T47D (cell line): ENCODE data around the gene C3orf18.
A peak's percentile ranks its signal among the peaks of the same experiment; 100 is the strongest.

ENCODE experiments used
- DNase-seq, 2 experiments: peaks; one replicate each; pipeline versions ENCODE4 v3.0.0 to v3.0.0-alpha.2; 2011 to 2012; ENCODE audit warnings: low read depth in 1 of 2, low spot score in 1 of 2
- JUND ChIP-seq: IDR thresholded peaks from 2 replicates; pipeline ENCODE4 v1.6.1; 2012; ENCODE audit warnings: low read depth
- in situ Hi-C: cut with HindIII; loops from 2 replicates; pipeline ENCODE4 v1.10.0; 2016; ENCODE audit warnings: low sequenced_read_pairs, low pct_unique_long_range_greater_than_20kb

C3orf18 gene

DNA sequence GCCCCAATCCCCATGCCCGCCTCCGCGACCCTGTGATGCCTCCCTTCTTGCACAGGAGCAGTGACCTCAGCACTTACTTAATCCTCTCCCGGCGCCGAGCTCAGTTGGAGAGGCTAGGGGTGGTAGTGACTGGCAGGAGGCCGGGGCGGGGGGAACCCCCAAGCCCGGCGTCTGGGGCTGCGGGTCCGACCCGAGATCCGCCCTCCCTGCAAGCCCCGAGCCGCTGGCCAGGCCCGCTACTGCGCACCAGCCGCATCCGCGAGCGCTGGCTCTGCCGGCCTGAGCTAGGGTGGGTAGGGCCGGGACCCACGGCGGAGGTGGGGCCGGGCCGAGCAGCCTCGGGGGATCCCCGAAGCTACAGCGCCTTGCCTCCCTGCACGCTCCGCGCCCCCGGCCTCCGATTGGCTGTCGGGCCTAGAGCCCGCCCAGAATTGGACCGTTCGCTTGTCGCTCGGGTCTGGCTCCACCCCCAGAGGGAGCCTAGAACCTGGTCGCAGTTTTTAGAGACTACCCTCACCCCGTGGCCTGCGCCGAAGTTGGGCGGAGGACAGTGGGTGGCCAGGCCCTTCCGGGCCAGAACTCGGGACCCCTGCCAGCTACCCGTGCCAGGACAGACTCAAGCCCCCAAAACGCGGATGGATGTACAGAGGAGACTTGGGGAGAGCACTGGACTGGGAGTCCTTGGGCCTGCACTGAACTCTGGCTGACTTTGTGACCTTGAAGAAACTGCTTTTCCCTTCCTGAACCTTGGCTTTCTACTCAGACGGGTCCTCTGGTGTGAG lies at the start of gene C3orf18:
TSS of gene C3orf18 (minus strand) at position 362 of the 782 bp plus-strand sequence. CDS start 2,048 bp downstream, outside the sequence.
- in situ Hi-C loops, result no loop called here
- peak; percentile 72 to 96 for DNase-seq
- no peak for TF ChIP-seq JUND

DNA sequence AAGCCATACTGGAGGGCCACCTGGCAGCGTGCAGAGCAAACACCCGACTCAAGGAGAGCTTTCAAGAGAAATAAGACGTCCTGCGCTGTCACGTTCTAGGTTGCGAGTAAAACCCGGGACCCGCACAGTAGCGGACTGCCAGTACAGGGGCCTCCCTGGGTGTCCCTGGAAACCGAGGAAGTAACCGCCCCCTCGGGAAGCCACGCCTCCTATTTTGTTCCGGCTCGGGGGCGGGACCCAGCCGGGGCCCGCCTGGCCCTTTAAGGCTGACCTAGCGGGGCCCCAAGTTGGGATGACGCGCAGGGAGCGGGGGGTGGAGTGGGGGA lies 49.2 kb upstream of the C3orf18 start:
- in situ Hi-C loops, result no loop called here
- TF ChIP-seq JUND, result no peak
- DNase-seq, result peak; percentile 76 to 92

DNA sequence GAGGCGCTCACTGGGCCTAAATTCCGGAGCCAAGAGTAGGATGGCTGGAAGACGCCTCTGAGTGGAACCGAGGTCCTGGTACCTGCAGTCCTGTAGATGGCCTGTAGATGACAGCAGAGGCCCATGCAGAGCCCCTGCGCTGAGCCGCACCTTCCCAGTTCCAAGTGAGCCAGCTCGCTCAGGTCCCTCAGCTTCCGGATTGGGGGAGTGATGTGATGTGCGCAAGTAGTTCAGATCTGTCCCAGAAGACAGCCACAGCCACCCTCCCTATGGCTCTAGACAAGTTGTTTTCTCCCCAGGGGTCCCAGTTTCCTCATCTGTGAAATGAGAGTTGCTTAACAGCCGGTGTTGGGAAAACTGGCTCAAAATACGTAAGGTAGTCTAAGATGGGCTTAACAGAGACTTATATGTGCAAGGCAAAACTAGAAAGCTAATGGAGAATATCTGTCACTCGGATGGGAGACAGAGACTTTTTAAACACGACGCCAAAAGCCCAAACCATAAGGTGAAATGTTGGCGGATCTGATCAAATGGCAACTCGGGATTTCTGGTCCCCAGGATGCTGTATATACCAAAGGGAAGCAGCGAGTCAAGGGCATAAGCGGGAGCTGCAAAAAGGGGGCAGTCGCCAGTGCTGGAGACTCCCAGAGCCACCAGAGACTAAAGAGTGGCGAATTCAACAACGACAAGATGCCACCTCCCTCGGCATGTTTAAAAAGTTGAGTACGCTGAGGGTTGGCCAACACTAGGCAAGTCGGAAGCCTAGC lies 48.6 kb upstream of the C3orf18 start:
- TF ChIP-seq JUND, result no peak
- in situ Hi-C loops, result no loop called here
- peak; percentile 74 to 85 for DNase-seq

DNA sequence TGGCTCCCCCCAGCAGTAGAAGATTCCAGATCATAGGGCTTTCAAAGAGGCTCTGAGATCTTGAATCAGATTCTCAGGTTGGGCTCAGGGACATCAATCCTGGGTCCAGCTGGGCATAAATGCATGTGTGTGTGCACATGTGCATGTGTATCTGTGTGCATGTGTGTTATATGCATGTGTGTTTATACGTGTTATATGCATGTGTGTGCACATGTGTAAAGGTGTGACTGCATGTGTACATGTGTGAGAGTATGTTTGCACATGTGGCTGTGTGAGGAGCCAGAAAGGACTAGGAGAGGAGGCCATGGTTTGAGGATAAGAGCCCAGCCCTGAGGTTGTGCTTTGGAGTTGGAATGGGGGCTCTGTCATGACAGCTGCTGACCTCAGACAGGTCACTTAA lies 47.6 kb upstream of the C3orf18 start:
- no peak for TF ChIP-seq JUND
- in situ Hi-C loops, result no loop called here
- DNase-seq, result no peak

DNA sequence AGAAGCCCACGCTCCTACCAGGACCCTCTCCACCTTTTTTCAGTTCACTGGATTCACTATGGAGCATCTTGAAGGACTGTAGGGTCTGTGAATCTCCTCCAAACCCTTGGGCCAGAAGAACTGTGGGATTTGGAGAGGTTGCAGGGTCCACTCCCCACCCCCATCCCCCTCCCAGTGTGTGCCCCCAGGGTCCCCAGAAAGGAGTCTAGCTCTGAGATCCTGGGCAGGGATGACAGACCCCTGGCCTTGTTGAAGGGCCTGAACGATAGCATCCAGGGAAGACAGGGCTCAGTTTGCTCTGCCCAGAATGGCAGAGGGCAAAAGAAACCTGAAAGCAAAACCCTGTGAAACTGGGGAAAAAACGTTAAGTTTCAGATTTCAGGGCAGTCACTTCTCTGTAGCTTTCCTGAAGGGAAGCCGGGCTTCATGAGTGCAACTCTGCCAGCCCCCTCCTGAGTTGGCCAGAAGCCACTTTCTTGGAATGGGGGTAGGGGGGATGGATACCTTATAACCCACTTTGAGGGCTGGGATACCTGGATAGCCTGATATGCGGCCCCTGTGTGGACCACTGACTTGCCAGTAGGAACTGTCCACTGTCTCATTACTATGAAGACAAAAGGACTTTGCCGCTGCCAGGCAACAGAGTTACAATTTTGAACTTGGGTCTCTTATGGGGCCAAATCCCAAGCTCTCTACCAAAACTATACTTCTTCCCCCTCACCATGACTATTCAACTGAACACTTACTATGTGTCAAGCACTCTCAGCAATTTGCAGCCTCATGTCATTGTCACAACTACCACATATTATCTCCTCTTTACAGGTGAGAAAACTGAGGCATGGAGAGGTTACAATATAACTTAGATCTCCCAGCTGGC lies 45.7 kb upstream of the C3orf18 start:
- TF ChIP-seq JUND, result no peak
- in situ Hi-C loops, result no loop called here
- DNase-seq, result no peak

DNA sequence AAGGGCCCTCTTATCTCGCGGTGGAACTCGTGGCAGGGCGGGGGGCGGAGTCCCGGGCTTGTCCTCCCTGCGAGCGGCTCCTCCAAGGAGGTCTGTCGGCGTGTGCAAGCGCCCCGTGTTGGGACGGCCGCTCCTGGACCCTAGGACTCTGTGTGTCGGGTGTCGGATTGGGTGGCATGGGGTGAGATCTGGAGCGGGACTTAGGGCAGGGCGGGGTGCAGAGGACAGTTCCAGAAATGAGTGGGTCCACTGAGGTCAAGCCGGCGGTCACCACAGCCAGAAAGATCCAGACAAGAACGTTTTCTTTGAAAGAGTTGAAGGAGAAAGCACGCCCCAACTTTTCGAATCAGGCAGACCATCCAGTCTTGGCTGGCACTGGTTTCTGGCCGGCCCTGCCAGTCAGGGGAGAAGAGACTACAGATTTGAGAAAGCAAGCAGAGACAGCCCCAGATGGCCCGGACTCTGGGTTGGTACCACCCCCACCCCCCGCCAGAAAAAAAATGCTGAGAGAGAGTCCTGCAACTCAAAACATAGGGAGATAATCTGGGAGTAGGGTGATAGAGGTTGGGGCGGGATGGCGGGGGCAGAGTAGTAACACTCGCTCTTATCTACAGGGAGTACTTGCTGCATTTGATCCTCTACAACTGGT lies 44.8 kb upstream of the C3orf18 start:
- in situ Hi-C loops, result no loop called here
- no peak for DNase-seq
- no peak for TF ChIP-seq JUND

DNA sequence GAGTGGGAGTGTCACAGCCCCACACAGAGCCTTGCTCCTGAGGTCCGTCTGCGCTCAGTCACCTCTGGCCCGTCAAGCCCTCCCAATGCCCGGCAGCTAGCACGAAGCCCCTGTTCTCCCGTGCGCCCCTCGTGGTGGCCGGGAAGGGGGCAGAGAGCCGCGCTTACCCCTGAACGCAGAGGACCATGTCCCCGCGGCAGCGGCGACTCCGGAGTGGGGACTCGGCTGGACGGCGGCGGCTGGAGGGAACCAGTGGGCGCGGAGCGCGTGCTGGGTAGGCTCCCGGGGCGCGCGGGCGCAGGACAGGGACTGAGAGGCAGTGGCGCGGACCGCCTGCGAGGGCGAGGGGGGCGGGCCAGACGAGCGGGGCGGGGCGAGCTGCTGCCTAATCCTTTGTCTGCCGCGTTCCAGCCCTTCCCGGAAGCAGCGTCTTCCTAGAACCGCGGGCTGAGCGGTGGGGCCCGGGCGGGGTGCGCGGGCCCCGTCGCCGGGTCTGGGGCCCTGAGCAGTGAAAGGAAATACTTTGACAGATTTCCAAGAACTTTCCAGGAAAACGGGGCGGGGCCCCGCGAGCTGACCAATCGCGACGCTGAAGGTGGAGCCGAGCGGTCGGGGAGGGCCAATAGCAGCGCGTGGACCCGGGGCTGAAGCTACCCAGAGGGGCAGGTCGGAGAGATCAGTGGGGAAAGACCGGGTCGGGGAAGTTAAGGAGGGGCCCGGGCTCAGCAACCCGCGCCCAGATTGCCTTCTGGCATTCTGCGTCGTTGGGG lies 44.1 kb upstream of the C3orf18 start, which contains the start of gene CISH:
TSS of gene CISH (minus strand) at position 311 of the 770 bp plus-strand sequence. CDS start at position 187, 124 bp downstream.
- in situ Hi-C loops, result no loop called here
- peak; percentile 72 to 97 for DNase-seq
- no peak for TF ChIP-seq JUND

DNA sequence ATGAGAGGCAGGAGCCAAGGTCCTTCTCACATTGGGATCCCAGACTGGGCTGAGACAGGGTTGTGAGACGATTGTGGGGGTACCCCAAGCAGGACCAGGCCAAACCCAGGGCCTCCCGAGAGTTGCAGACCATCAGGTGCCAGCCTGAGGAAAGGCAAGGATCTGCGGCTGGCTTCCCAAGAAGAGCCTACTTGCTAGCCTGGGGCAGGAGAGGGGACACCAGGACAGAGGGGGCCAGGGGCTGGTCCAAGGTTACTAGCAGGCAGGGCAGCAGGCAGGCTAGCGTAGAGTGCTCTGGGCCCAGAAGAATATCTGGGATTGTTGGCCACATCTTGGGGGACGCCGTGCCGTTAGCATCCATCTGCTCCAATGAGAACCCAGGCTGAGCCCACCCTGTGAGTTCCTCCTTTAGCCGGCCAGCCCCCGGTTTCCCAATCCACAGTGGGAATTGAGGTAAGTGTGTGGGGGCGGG lies 43.5 kb upstream of the C3orf18 start:
- in situ Hi-C loops, result no loop called here
- DNase-seq, result no peak
- TF ChIP-seq JUND, result no peak

DNA sequence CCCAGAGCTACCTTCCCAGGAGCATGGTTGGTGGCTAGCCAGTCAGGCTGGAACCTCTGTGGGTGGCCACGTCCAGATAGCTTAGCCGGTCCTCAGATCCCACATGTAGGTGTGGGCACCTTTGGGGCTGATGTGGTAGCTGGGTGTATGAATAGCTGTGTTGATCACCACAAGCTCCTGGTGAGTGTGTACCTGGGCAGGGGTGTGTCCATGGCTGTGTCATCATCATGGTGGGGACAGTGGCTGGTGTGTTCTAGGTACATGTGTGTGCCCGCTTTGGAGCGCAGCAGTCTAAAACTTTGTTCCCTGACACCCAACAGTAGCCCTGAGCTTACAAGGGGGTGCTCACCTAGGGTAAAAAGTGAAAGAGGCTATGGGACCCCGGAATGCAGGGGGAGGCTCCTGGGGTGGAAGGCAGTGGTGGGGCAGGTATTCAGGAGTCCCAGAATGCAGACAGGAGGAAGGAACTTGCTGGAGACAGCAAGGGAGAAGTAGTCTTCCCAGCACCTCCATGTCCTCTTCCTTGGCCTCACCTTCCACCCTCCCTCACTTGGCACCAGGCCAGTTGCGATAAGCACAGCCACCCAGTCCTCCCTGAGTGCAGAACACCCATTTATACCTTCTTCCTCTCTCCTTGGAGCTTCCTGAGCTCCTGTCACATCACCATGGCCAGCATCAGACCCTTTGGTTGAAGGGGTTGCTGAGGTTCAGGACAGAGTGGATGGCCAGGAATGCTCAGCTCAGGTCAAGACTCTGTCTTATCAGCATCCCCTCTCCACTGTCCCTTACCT lies 42.8 kb upstream of the C3orf18 start:
- no peak for TF ChIP-seq JUND
- peak in 1 of 2 experiments; percentile 51 for DNase-seq
- in situ Hi-C loops, result no loop called here

DNA sequence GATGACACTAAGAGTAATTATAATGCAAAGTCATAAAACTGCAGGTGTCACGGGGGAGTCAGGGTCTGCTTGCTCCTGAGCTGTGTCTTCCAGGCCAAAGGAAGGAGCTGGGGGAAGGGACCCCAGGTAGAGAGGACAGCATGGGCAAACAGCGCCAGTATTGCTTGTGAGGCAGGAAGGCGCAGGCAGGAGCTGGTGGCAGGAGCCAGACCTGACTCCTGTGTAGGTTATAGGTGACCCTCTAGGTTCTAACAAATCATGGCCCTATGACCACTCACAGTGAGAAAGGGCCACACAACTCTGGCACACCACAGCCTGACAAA lies 42.2 kb upstream of the C3orf18 start:
- DNase-seq, result no peak
- in situ Hi-C loops, result no loop called here
- no peak for TF ChIP-seq JUND

DNA sequence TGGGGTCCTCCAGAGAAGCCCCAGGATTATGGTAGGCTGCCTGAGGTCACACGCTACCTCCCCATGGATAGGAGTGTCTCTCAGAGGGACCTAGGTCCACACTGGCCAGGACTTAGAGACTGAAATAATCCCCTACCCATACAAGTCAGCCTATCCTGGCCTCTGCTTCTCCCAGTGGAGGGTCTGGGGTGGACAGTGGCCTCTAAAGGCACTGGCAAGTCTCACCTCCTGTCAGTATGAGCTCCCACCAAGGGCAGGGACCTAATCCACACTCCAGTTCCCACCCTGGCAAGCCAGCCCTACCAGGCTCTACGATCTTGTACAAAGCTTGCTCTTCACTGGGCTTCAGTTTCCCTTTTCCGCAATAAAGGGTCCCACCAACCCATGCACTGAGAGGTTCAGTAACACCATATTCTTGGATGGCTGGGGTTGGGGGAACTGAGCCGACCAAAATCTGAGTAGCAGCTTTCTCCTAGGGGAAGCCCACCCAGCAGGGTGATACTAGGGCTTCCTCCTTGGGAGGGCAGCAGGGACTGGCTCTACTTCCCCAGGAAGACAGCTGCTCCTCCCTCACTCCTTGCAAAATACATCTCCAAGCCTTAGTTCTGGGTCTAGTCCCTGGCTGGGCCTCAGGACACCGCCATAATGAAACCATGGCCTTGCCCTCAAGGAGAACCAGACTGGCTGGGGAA lies 41.7 kb upstream of the C3orf18 start:
- TF ChIP-seq JUND, result no peak
- DNase-seq, result no peak
- in situ Hi-C loops, result no loop called here
